BE2C (cell line): ENCODE results near the gene OR2T35.

ENCODE experiments used
- DNase-seq: peaks from one replicate; pipeline ENCODE4 v3.0.0-alpha.2; 2020
- H3K27me3 ChIP-seq: fragments of 250-450 bp; sonication (Bioruptor Pico); 2 replicates; pipeline ENCODE4 v1.5.1; 2020; ENCODE audit warnings: mild to moderate bottlenecking
- H3K36me3 ChIP-seq: fragments of 250-450 bp; sonication (Bioruptor Pico); 2 replicates; pipeline ENCODE4 v1.5.1; 2020; ENCODE audit warnings: mild to moderate bottlenecking
- H3K4me1 ChIP-seq: fragments of 250-450 bp; sonication (Bioruptor Pico); 2 replicates; pipeline ENCODE4 v1.5.1; 2020
- H3K4me3 ChIP-seq: 2 replicates; pipeline ENCODE4 v1.5.1; 2011; ENCODE audit warnings: low read depth, low read length
- H3K9me3 ChIP-seq: fragments of 250-450 bp; sonication (Bioruptor Pico); 2 replicates; pipeline ENCODE4 v1.5.1; 2020
- TF ChIP-seq, protein P1 (sequence below): IDR thresholded peaks from 2 replicates; pipeline ENCODE4 v1.5.1; 2012; ENCODE audit warnings: mild to moderate bottlenecking, low read depth, low read length

Gene OR2T35

GRCh38 chr1:248596615-248597014 lies 48.5 kb downstream of the OR2T35 start:
- Histone ChIP-seq H3K4me1 (no peaks in the 10 kb centered on the region), H3K4me3 (no peak overlapping the region), H3K27me3 (no peaks in the 10 kb centered on the region), H3K9me3 (no peaks in the 10 kb centered on the region), H3K36me3 (no peaks in the 10 kb centered on the region)
- TF ChIP-seq, protein P1, sequence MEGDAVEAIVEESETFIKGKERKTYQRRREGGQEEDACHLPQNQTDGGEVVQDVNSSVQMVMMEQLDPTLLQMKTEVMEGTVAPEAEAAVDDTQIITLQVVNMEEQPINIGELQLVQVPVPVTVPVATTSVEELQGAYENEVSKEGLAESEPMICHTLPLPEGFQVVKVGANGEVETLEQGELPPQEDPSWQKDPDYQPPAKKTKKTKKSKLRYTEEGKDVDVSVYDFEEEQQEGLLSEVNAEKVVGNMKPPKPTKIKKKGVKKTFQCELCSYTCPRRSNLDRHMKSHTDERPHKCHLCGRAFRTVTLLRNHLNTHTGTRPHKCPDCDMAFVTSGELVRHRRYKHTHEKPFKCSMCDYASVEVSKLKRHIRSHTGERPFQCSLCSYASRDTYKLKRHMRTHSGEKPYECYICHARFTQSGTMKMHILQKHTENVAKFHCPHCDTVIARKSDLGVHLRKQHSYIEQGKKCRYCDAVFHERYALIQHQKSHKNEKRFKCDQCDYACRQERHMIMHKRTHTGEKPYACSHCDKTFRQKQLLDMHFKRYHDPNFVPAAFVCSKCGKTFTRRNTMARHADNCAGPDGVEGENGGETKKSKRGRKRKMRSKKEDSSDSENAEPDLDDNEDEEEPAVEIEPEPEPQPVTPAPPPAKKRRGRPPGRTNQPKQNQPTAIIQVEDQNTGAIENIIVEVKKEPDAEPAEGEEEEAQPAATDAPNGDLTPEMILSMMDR = no peak
- no peak for DNase-seq

GRCh38 chr1:248593226-248593625 lies 51.9 kb downstream of the OR2T35 start:
- Histone ChIP-seq H3K9me3 (no peaks in the 10 kb centered on the region), H3K4me3 (no peak overlapping the region), H3K4me1 (no peaks in the 10 kb centered on the region), H3K27me3 (no peaks in the 10 kb centered on the region), H3K36me3 (no peaks in the 10 kb centered on the region)
- TF ChIP-seq, protein P1 = no peak
- no peak for DNase-seq

DNA sequence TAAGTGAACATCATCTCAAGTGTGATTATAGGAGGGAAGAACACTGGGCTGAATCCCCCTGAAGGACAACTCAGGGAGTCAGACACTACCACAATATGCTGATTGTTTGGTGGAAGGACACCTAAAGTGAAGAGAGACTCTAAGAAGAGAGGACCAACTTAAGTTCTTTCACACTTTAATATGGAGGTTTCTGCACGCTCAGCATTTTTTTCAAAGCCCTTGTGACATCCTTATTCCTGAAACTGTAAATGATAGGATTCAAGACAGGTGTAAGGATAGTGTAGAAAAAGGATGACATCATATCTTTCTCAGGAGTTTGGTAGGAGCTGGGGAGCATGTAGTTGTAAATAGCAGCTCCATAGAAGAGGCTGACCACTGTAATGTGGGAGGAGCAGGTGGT lies 52.4 kb downstream of the OR2T35 start:
- TF ChIP-seq, protein P1 = no peak
- H3K9me3 ChIP-seq = no peaks in the 10 kb centered on the region
- no peaks in the 10 kb centered on the region for H3K4me1 ChIP-seq
- no peaks in the 10 kb centered on the region for H3K27me3 ChIP-seq
- no peak for DNase-seq
- no peak overlapping the region for H3K4me3 ChIP-seq
- H3K36me3 ChIP-seq = no peaks in the 10 kb centered on the region

GRCh38 chr1:248590055-248590454 lies 55.0 kb downstream of the OR2T35 start:
- Histone ChIP-seq H3K36me3 (no peaks in the 10 kb centered on the region), H3K4me3 (no peak overlapping the region), H3K9me3 (no peaks in the 10 kb centered on the region), H3K4me1 (no peaks in the 10 kb centered on the region), H3K27me3 (no peaks in the 10 kb centered on the region)
- no peak for DNase-seq
- TF ChIP-seq, protein P1 = no peak

- H3K36me3 ChIP-seq = no peaks in the 10 kb centered on the region
- no peaks in the 10 kb centered on the region for H3K4me1 ChIP-seq
- H3K4me3 ChIP-seq = no peak overlapping the region
- no peaks in the 10 kb centered on the region for H3K27me3 ChIP-seq
- DNase-seq = no peak
- H3K9me3 ChIP-seq = no peaks in the 10 kb centered on the region
- TF ChIP-seq, protein P1 = no peak
These were observed 55.7 kb downstream of the OR2T35 start for GRCh38 chr1:248589334-248589733.
